Progenitor cell of endocrine pancreas (in vitro differentiated cells): ENCODE data around the gene OSBPL1A. TPM values are rescaled to one million over a fixed set of nuclear protein-coding genes. Genes with fewer than 3 reads are reported as not detected.
A peak's percentile ranks its signal among the peaks of the same experiment; 100 is the strongest.

Source experiments
- DNase-seq: peaks from one replicate; pipeline ENCODE4 v3.0.0; 2021; ENCODE audit warnings: low spot score; ENCODE audit not compliant: unreplicated experiment
- H3K27ac Mint-ChIP-seq: 2 replicates; pipeline ENCODE4 v1.8.0; 2021; ENCODE audit warnings: mild to moderate bottlenecking, moderate library complexity, mixed read lengths
- H3K27me3 Mint-ChIP-seq: 2 replicates; pipeline ENCODE4 v1.8.0; 2021; ENCODE audit warnings: mixed read lengths
- H3K36me3 Mint-ChIP-seq: 2 replicates; pipeline ENCODE4 v1.8.0; 2022; ENCODE audit warnings: mixed read lengths; ENCODE audit not compliant: insufficient read depth
- H3K4me1 Mint-ChIP-seq: 2 replicates; pipeline ENCODE4 v1.8.0; 2021; ENCODE audit warnings: low read depth, mixed read lengths
- H3K4me3 Mint-ChIP-seq: 2 replicates; pipeline ENCODE4 v1.8.0; 2021; ENCODE audit warnings: low read depth, mild to moderate bottlenecking, moderate library complexity, mixed read lengths
- H3K9me3 Mint-ChIP-seq: 2 replicates; pipeline ENCODE4 v1.8.0; 2021; ENCODE audit warnings: low read depth, mixed read lengths
- CTCF ChIP-seq: fragments of 200-600 bp; sonication (generic); IDR thresholded peaks from one replicate; pipeline ENCODE4 v1.5.0; 2021; ENCODE audit warnings: antibody characterized with exemption, mild to moderate bottlenecking; ENCODE audit not compliant: unreplicated experiment
- total RNA-seq: library from RNA; stranded (reverse); gene quantifications from 2 replicates; pipeline ENCODE4 v1.2.1, GENCODE V29; 2021

The OSBPL1A gene
- total RNA-seq, 1 donor from 2014 or later, result 15.0 TPM

GRCh38 chr18:24400587-24400986 is 3.0 kb upstream of the OSBPL1A start:
- DNase-seq, result no peak
- Mint-ChIP-seq H3K4me1 (peaks cover 4% of the 10 kb centered on the region), H3K36me3 (no peaks in the 10 kb centered on the region), H3K27me3 (peaks cover 28% of the 10 kb centered on the region), H3K27ac (no peak overlapping the region), H3K9me3 (no peaks in the 10 kb centered on the region), H3K4me3 (no peak overlapping the region)
- no peak for TF ChIP-seq CTCF

- TF ChIP-seq CTCF, result no peak
- Mint-ChIP-seq H3K27me3 (peaks cover 28% of the 10 kb centered on the region), H3K4me3 (peak overlapping the region; percentile 79), H3K36me3 (no peaks in the 10 kb centered on the region), H3K27ac (no peak overlapping the region), H3K4me1 (peaks cover 4% of the 10 kb centered on the region), H3K9me3 (no peaks in the 10 kb centered on the region)
- no peak for DNase-seq
Observed at GRCh38 chr18:24398540-24398939, 916 bp upstream of the OSBPL1A start.

GRCh38 chr18:24397131-24397693 is 412 bp downstream of the OSBPL1A start:
- no peak for DNase-seq
- TF ChIP-seq CTCF, result no peak
- Mint-ChIP-seq H3K4me3 (peak overlapping the region; percentile 79), H3K36me3 (no peaks in the 10 kb centered on the region), H3K27me3 (peaks cover 28% of the 10 kb centered on the region), H3K4me1 (peaks cover 4% of the 10 kb centered on the region), H3K27ac (no peak overlapping the region), H3K9me3 (no peaks in the 10 kb centered on the region)

- no peak overlapping the region for H3K27ac Mint-ChIP-seq
- no peaks in the 10 kb centered on the region for H3K9me3 Mint-ChIP-seq
- no peaks in the 10 kb centered on the region for H3K36me3 Mint-ChIP-seq
- peaks cover 25% of the 10 kb centered on the region for H3K27me3 Mint-ChIP-seq
- H3K4me3 Mint-ChIP-seq, result no peak overlapping the region
- TF ChIP-seq CTCF, result no peak
- no peak for DNase-seq
- peaks cover 4% of the 10 kb centered on the region for H3K4me1 Mint-ChIP-seq
Observed at GRCh38 chr18:24396082-24396633, 1.5 kb downstream of the OSBPL1A start.

GRCh38 chr18:24395049-24395795 is 2.4 kb downstream of the OSBPL1A start:
- Mint-ChIP-seq H3K36me3 (no peaks in the 10 kb centered on the region), H3K27me3 (peaks cover 20% of the 10 kb centered on the region), H3K4me1 (peaks cover 4% of the 10 kb centered on the region), H3K9me3 (no peaks in the 10 kb centered on the region), H3K4me3 (no peak overlapping the region), H3K27ac (no peak overlapping the region)
- no peak for TF ChIP-seq CTCF
- no peak for DNase-seq
